ENCODE data around the gene KIFC1.

KIFC1 gene

DNA sequence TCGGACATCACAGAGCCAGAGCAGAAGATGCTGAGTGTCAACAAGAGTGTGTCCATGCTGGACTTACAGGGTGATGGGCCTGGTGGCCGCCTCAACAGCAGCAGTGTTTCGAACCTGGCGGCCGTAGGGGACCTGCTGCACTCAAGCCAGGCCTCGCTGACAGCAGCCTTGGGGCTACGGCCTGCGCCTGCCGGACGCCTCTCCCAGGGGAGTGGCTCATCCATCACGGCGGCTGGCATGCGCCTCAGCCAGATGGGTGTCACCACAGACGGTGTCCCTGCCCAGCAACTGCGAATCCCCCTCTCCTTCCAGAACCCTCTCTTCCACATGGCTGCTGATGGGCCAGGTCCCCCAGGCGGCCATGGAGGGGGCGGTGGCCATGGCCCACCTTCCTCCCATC lies 51.4 kb downstream of the KIFC1 start:
- no peak for DNase-seq (ENCODE audit: low read depth, low spot score)

GRCh38 chr6:33443619-33444504 lies 52.2 kb downstream of the KIFC1 start:
- no peak for DNase-seq (ENCODE audit: low read depth, low spot score)

GRCh38 chr6:33445119-33445603 lies 53.5 kb downstream of the KIFC1 start:
- no peak for DNase-seq (ENCODE audit: low read depth, low spot score)

DNA sequence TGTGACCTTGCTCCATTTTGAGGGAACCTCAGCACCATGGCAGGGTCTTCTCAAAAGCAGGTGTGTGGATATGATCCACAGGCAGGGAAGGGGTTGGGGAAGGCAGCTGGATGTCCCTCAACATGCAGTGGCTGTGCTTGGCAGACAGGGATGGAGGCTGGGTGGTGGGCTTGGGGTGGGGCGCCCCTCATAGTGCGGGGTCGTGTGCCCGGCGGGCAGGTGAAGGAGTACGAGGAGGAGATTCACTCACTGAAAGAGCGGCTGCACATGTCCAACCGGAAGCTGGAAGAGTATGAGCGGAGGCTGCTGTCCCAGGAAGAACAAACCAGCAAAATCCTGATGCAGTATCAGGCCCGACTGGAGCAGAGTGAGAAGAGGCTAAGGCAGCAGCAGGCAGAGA lies 54.7 kb downstream of the KIFC1 start:
- no peak for DNase-seq (ENCODE audit: low read depth, low spot score)

GRCh38 chr6:33450434-33450833 lies 58.8 kb downstream of the KIFC1 start:
- no peak for DNase-seq (ENCODE audit: low read depth, low spot score)

GRCh38 chr6:33451606-33452005 lies 60.0 kb downstream of the KIFC1 start:
- DNase-seq (ENCODE audit: low read depth, low spot score), result no peak

- DNase-seq (ENCODE audit: low read depth, low spot score), result no peak
Observed at GRCh38 chr6:33452496-33452895, 60.9 kb downstream of the KIFC1 start.

DNA sequence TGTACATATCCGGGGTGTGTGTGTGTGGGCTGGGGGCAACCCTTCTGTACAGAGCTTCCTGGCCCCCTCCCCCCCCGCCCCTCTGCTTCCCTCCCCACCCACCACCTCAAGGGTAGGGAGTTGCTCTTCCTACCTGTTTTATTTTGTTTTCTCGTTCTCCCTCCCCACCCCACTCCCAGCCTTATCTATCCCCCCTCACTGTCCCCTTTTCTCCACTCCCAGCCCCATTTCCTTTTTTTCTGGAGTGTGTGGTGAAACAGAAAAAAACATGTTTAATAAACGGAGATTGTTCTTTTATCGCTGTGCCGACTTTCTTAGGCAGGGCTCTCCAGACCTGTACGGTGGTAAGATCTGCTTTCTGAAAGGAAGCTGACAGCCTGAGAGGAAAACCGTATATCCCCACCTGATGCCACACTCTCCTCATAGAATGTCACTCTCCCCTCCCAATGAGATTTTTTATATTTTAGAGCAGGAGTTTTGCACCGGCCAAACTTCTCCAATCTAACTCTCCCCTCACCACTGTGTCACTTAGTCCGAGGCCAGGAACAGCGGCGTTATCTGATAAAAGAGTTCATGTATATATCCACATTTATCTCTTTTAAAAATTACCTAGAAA lies 61.9 kb downstream of the KIFC1 start:
- DNase-seq (ENCODE audit: low read depth, low spot score), result no peak

DNA sequence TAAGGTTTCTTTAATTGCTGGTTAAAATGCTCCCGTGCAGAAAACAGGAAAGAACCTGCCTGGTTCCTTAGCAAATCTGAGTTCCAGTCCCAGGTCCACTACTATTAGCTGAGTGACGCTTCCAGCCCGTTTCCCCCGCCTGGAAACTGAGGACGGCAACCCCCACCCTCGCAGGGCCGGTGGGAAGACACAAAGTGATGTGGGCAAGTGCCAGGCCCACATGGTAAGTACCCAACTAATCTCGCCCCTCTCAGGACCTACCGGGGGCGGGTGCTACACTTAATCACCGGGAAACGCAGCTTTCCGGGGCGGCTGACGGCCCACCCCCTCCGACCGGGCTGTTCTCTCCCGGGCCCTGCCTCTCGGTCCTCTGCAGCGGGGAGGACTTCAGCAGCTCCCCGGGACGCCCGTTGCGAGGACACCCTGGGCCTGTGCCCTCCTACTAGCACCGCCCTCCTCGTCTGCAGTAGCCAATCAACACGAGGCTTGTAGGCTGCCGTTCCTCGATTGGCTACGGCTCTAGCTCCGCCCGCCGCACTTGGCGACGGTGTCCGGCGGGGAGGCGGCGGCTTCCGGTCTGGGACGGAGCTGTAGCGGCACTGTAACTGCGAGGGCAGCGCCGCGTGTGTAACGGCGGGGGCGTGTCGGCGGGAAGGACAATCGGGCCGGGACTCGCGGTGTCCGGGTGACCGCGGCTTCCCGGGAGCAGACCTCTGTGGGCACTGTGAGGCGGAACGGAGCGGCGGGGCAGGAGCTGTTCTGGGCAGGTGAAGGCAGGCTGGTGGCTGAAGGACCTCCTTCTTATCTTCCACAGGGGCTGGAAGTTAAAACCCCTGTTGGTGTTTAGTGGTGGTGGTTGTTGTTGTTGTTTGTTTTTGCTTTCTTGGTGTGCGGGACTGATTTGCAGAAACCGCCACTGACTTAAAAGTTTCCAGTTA lies 62.7 kb downstream of the KIFC1 start, which contains the start of gene ZBTB9:
Gene ZBTB9, plus strand, starts transcription at position 568 of the 938 bp plus-strand sequence. CDS start 525 bp downstream, outside the sequence.
- DNase-seq (ENCODE audit: low read depth, low spot score), result peak; percentile 88

- no peak for DNase-seq (ENCODE audit: low read depth, low spot score)
Observed at GRCh38 chr6:33455051-33455450, 63.4 kb downstream of the KIFC1 start.

GRCh38 chr6:33456156-33456555 lies 64.5 kb downstream of the KIFC1 start:
- DNase-seq (ENCODE audit: low read depth, low spot score), result no peak

GRCh38 chr6:33458676-33459075 lies 67.1 kb downstream of the KIFC1 start:
- DNase-seq (ENCODE audit: low read depth, low spot score), result no peak

DNA sequence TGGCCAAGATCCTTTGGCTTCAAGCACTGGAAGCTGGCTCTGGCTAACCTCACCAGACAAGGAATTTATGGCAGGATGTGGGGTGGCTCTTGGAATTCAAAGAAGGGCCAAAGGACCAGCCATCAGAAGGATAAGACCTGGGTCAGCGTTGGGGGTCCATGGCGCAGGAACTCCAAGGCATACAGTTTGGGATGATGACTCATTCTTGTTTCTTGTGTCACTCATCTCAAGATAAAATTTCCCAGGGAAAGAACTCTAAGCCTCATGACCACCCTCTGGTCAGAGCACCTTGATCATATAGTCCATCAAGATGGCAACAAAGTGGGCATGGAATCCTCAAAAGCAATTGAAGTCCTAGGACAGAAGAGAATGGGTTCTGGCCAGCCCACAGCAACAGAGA lies 67.6 kb downstream of the KIFC1 start:
- DNase-seq (ENCODE audit: low read depth, low spot score), result no peak
